Posterior vena cava (tissue), 2 donors: ENCODE data around the gene VANGL2. TPM values are rescaled to one million over a fixed set of nuclear protein-coding genes. Genes with fewer than 3 reads are reported as not detected.

Experiments used
- DNase-seq: peaks from one replicate; pipeline ENCODE4 v3.0.0-alpha.2; 2020; ENCODE audit warnings: low spot score
- intact Hi-C, 2 donors: fragments of 100-400 bp; cut with DNase I; formaldehyde crosslinking; loops; one replicate each; pipeline versions ENCODE4 v1.14.1 to v1.14.2; 2022 to 2023
- long read RNA-seq, 2 donors: library from polyadenylated mRNA; unstranded; transcript quantifications; one replicate each; pipeline ENCODE4 v2.0.0, GENCODE V29; 2020 to 2021
- total RNA-seq, 2 donors: library from RNA; stranded (reverse); fragmentation: NEBNext Ultra II Directional; extraction: Animal tissue kit (Norgen Biotek cat#: 25700); gene quantifications; one replicate each; pipeline ENCODE4 v1.2.1, GENCODE V29; 2021
- donor health status: DM: yes; HTN: yes; CAD: no.
- donor health status: DM: yes; HTN: yes; CAD: no.

VANGL2 gene
- 1 to 10 TPM; 2.0 to 2.4 TPM for total RNA-seq
- long read RNA-seq, donor 1 = 0 reads
- long read RNA-seq, donor 2 = 0 reads

- no peak for DNase-seq
- intact Hi-C loops = loop anchor here in 1 of 2 donors (5.0 kb wide), 1 partner anchor 1318 kb away; no protein-coding TSS in a partner anchor
Measured at GRCh38 chr1:160400223-160400645, at the start of gene VANGL2. TSS of gene VANGL2 (plus strand) at chr1:160400564. CDS start at chr1:160415838, 15,274 bp downstream.

- intact Hi-C loops = no loop called here
- no peak for DNase-seq
Measured at GRCh38 chr1:160351629-160352028, 48.7 kb upstream of the VANGL2 start.

- DNase-seq = no peak
- intact Hi-C loops = no loop called here
Measured at GRCh38 chr1:160352555-160352954, 47.8 kb upstream of the VANGL2 start.

GRCh38 chr1:160353223-160353622 lies 47.1 kb upstream of the VANGL2 start:
- intact Hi-C loops = no loop called here
- no peak for DNase-seq

- no peak for DNase-seq
Measured at GRCh38 chr1:160354388-160354985, 45.9 kb upstream of the VANGL2 start.

GRCh38 chr1:160357286-160358002 lies 42.9 kb upstream of the VANGL2 start:
- intact Hi-C loops = no loop called here

More at GRCh38 chr1:160354388-160354985, 45.9 kb upstream of the VANGL2 start:
- intact Hi-C loops = no loop called here

GRCh38 chr1:160358073-160358472 lies 42.3 kb upstream of the VANGL2 start:
- DNase-seq = no peak
- intact Hi-C loops = no loop called here

More at GRCh38 chr1:160357286-160358002, 42.9 kb upstream of the VANGL2 start:
- DNase-seq = no peak

GRCh38 chr1:160359559-160360226 lies 40.7 kb upstream of the VANGL2 start:
- DNase-seq = no peak

GRCh38 chr1:160360227-160360695 lies 40.1 kb upstream of the VANGL2 start:
- intact Hi-C loops = no loop called here
- no peak for DNase-seq

More at GRCh38 chr1:160359559-160360226, 40.7 kb upstream of the VANGL2 start:
- intact Hi-C loops = no loop called here

GRCh38 chr1:160361199-160361598 lies 39.2 kb upstream of the VANGL2 start:
- intact Hi-C loops = no loop called here
- DNase-seq = no peak

GRCh38 chr1:160361814-160362167 lies 38.6 kb upstream of the VANGL2 start:
- no peak for DNase-seq
- intact Hi-C loops = no loop called here

- DNase-seq = no peak
- intact Hi-C loops = no loop called here
Measured at GRCh38 chr1:160362168-160362957, 38.0 kb upstream of the VANGL2 start.

GRCh38 chr1:160363010-160363409 lies 37.4 kb upstream of the VANGL2 start:
- intact Hi-C loops = no loop called here
- no peak for DNase-seq

GRCh38 chr1:160363951-160364735 lies 36.2 kb upstream of the VANGL2 start:
- intact Hi-C loops = no loop called here
- no peak for DNase-seq

- DNase-seq = no peak
- intact Hi-C loops = no loop called here
Measured at GRCh38 chr1:160365325-160365724, 35.0 kb upstream of the VANGL2 start.

GRCh38 chr1:160366731-160367515 lies 33.4 kb upstream of the VANGL2 start, which contains the start of gene NHLH1:
TSS of gene NHLH1 (plus strand) at chr1:160367071. CDS start at chr1:160370732, 3,661 bp downstream.
- intact Hi-C loops = no loop called here

GRCh38 chr1:160367516-160367900 lies 32.9 kb upstream of the VANGL2 start:
- intact Hi-C loops = no loop called here
- DNase-seq = no peak

More at GRCh38 chr1:160366731-160367515, 33.4 kb upstream of the VANGL2 start, which contains the start of gene NHLH1:
- DNase-seq = no peak
